Nephron (organoid): ENCODE data around the gene RNPC3.

ENCODE experiments used
- H3K27ac Mint-ChIP-seq, 3 experiments: 2 replicates each; pipeline ENCODE4 v1.8.0; 2020; ENCODE audit warnings: mixed read lengths in 3 of 3, mild to moderate bottlenecking in 2 of 3, moderate library complexity in 1 of 3
- H3K27me3 Mint-ChIP-seq: 2 replicates; pipeline ENCODE4 v1.8.0; 2021; ENCODE audit warnings: low read depth, mild to moderate bottlenecking, moderate library complexity, mixed read lengths
- H3K36me3 Mint-ChIP-seq: 2 replicates; pipeline ENCODE4 v1.8.0; 2020; ENCODE audit warnings: low read depth, mixed read lengths
- H3K4me1 Mint-ChIP-seq: 2 replicates; pipeline ENCODE4 v1.8.0; 2020; ENCODE audit warnings: mixed read lengths
- H3K4me3 Mint-ChIP-seq, 3 experiments: 2 replicates each; pipeline ENCODE4 v1.8.0; 2020; ENCODE audit warnings: mild to moderate bottlenecking in 3 of 3, mixed read lengths in 3 of 3, moderate library complexity in 2 of 3
- H3K9me3 Mint-ChIP-seq: 2 replicates; pipeline ENCODE4 v1.8.0; 2020; ENCODE audit warnings: mixed read lengths
- TF ChIP-seq, protein P1 (sequence below), 3 experiments: fragments of 200-600 bp; sonication (generic); IDR thresholded peaks; one replicate each; pipeline ENCODE4 v1.5.0; 2021; ENCODE audit warnings: antibody characterized with exemption in 3 of 3; ENCODE audit not compliant: unreplicated experiment in 3 of 3

RNPC3 gene, protein sequence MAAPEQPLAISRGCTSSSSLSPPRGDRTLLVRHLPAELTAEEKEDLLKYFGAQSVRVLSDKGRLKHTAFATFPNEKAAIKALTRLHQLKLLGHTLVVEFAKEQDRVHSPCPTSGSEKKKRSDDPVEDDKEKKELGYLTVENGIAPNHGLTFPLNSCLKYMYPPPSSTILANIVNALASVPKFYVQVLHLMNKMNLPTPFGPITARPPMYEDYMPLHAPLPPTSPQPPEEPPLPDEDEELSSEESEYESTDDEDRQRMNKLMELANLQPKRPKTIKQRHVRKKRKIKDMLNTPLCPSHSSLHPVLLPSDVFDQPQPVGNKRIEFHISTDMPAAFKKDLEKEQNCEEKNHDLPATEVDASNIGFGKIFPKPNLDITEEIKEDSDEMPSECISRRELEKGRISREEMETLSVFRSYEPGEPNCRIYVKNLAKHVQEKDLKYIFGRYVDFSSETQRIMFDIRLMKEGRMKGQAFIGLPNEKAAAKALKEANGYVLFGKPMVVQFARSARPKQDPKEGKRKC

DNA sequence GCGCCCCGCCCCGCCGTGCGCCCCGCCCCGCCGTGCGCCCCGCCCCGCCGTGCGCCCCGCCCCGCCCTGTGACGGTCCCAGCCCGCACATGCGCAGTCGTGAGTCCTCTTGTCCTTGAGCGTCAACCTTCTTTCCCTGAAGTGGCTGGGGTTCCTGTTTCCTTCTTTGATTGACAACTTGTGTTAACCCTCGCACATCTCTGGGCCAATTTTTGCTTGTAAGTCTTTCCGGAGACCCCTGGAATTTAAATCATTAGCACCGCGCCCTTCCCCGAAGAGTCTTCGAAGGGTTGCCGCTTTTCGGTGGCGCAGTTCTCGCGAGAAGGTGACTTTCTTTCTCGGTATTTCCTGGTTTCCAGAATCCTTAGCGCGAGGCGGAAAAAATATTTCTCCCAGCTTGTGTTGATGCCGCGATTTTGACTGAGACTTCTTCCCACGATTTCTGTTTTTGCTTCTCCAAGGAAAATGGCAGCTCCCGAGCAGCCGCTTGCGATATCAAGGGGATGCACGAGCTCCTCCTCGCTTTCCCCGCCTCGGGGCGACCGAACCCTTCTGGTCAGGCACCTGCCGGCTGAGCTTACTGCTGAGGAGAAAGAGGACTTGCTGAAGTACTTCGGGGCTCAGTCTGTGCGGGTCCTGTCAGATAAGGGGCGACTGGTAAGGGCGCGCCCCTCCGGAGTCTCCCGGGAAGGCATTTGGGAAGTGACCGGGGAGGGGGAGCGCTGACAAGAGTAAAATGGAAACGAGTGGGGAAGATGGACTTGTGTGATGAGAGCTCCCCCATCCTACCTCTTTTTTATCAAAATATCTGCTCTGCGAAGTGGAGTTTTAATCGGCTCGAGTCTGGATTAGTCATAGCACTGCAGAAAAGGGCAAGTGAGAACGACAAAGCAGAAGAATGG is at the start of gene RNPC3:
Gene RNPC3 (plus strand): TSS at position 93 of the 901 bp plus-strand sequence. CDS start 372 bp downstream, at position 465.
- peak within 1 kb of the TSS; percentile 96 to 100 (median 99) for H3K27ac Mint-ChIP-seq
- H3K36me3 Mint-ChIP-seq, result peaks cover 27% of the 10 kb centered on the region
- peaks cover 25% of the 10 kb centered on the region for H3K4me1 Mint-ChIP-seq
- peak within 1 kb of the TSS; percentile 99 to 100 (median 99) for H3K4me3 Mint-ChIP-seq
- H3K27me3 Mint-ChIP-seq, result no peaks in the 10 kb centered on the region
- H3K9me3 Mint-ChIP-seq, result no peaks in the 10 kb centered on the region
- TF ChIP-seq, protein P1, sequence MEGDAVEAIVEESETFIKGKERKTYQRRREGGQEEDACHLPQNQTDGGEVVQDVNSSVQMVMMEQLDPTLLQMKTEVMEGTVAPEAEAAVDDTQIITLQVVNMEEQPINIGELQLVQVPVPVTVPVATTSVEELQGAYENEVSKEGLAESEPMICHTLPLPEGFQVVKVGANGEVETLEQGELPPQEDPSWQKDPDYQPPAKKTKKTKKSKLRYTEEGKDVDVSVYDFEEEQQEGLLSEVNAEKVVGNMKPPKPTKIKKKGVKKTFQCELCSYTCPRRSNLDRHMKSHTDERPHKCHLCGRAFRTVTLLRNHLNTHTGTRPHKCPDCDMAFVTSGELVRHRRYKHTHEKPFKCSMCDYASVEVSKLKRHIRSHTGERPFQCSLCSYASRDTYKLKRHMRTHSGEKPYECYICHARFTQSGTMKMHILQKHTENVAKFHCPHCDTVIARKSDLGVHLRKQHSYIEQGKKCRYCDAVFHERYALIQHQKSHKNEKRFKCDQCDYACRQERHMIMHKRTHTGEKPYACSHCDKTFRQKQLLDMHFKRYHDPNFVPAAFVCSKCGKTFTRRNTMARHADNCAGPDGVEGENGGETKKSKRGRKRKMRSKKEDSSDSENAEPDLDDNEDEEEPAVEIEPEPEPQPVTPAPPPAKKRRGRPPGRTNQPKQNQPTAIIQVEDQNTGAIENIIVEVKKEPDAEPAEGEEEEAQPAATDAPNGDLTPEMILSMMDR (IDR thresholded peaks at IDR 0.05; ENCODE audit: unreplicated experiment in 3 of 3), result no peak

DNA sequence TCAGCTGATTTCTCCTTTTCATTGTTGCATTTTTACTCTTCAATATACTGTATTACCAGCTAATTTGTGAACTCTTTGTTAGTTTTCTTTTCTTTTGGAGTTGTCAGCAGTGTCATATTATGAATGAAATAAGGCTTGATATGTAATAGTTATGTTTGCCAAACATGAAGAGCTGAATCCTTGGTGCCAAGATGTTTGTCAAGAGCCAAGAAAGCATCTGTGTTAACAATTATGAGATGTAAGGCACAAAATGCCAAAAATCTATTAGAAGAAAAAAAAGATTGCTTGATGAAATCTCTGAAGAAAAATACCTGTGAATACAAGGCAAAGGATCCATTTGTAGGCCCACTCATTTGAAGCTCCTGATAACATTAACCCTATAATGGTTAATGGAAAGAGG is 48.4 kb upstream of the RNPC3 start:
- Mint-ChIP-seq H3K4me1 (no peaks in the 10 kb centered on the region), H3K4me3 (no peak overlapping the region), H3K27ac (no peak overlapping the region), H3K27me3 (no peaks in the 10 kb centered on the region), H3K36me3 (no peaks in the 10 kb centered on the region), H3K9me3 (no peaks in the 10 kb centered on the region)
- TF ChIP-seq, protein P1 (IDR thresholded peaks at IDR 0.05; ENCODE audit: unreplicated experiment in 3 of 3), result no peak

DNA sequence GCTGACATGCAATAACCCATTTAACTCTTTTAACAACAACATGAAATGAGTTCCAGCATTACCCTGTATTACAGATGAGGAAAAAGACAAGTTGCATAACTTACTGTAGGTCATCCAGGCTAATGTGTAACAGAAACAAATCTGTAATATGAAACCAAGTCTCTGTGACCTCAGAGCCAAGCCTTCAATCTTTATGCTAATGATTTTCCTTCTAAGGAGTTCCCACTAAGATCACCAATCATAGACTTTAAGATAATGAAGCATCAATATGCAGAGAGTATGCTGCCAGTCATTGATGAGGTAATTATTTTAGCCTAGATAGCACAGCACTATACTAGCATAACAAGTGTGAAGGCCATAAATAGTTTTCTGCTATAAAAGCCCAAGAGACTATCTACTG is 35.6 kb upstream of the RNPC3 start:
- H3K27me3 Mint-ChIP-seq, result no peaks in the 10 kb centered on the region
- TF ChIP-seq, protein P1 (IDR thresholded peaks at IDR 0.05; ENCODE audit: unreplicated experiment in 3 of 3), result no peak
- no peaks in the 10 kb centered on the region for H3K36me3 Mint-ChIP-seq
- H3K4me1 Mint-ChIP-seq, result no peaks in the 10 kb centered on the region
- H3K27ac Mint-ChIP-seq, result no peak overlapping the region
- H3K9me3 Mint-ChIP-seq, result peaks cover 4% of the 10 kb centered on the region
- H3K4me3 Mint-ChIP-seq, result no peak overlapping the region

DNA sequence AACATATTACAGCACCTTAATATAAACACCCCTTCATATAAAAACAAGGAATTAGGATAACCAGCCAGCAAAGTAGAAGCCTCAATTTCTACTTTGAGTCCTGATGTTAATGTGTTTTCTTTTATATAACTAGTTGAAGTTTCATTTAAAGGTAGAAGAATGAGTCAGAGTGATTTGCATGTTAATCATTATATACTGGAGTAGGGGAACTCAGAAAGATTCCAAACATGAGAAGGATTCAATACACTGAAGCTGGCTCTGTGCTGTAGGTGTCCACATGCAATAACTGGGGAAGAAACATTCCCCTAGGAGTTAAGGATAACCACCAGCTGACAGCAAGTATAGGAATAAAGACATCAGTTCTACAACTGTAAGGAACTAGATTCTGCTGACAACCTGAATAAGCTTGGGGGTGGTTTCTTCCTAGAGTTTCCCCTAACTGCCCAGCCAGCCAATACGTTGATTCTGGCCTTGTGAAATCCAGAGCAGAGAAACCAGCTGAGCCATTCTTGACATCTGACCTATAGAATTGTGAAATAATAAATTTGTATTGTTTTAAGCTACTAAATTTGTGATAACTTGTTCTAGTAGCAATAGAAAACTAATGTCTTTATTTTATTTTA is 33.4 kb upstream of the RNPC3 start:
- H3K4me3 Mint-ChIP-seq, result no peak overlapping the region
- TF ChIP-seq, protein P1 (IDR thresholded peaks at IDR 0.05; ENCODE audit: unreplicated experiment in 3 of 3), result no peak
- H3K9me3 Mint-ChIP-seq, result peaks cover 2% of the 10 kb centered on the region
- H3K36me3 Mint-ChIP-seq, result no peaks in the 10 kb centered on the region
- H3K27ac Mint-ChIP-seq, result no peak overlapping the region
- H3K4me1 Mint-ChIP-seq, result no peaks in the 10 kb centered on the region
- no peaks in the 10 kb centered on the region for H3K27me3 Mint-ChIP-seq

DNA sequence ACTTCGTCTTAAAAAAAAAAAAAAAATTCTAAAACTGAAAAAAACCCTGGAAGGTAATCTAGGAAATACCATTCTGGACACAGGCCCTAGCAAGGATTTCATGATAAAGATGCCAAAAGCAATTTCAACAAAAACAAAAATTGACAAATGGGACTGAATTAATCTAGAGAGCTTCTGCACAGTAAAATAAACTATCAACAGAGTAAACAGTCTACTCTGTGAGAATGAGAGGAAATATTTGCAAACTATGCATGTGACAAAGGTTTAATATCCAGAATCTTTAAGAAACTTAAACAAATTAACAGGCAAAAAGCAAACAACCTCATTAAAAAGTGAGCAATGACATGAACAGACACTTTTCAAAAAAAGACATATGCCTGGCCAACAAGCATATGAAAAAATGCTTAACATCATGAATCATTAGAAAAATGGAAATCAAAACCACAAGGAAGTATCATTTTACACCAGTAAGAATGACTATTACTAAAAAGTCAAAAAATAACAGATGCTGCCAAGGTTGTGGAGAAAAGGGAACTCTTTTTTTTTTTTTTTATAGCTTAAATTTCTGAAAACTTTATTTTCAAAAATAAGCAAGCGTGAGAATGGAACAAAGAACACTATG is 29.4 kb upstream of the RNPC3 start:
- Mint-ChIP-seq H3K4me3 (no peak overlapping the region), H3K36me3 (no peaks in the 10 kb centered on the region), H3K27ac (no peak overlapping the region), H3K9me3 (no peaks in the 10 kb centered on the region), H3K4me1 (no peaks in the 10 kb centered on the region), H3K27me3 (no peaks in the 10 kb centered on the region)
- TF ChIP-seq, protein P1 (IDR thresholded peaks at IDR 0.05; ENCODE audit: unreplicated experiment in 3 of 3), result no peak
